Activated naive CD4-positive, alpha-beta T cell treated with anti-CD3 and anti-CD28 coated beads, Interleukin-2, amount 10 ng/mL, durations not matched to agents 7 days and 5 days (primary cell): ENCODE results near the gene GAREM1.

ENCODE experiments used
- CTCF ChIA-PET: fragments of 350-600 bp; sonication (Branson Sonifier 250); formaldehyde crosslinking; loops from one replicate; lab custom pipeline; 2021; ENCODE audit warnings: antibody characterized with exemption; lab: Charles Lee
- DNase-seq: peaks from one replicate; pipeline ENCODE4 v3.0.0-alpha.2; 2020
- H3K27ac Mint-ChIP-seq: one replicate; pipeline ENCODE4 v1.8.0; 2021; ENCODE audit warnings: mild to moderate bottlenecking, moderate library complexity, mixed read lengths
- H3K27me3 Mint-ChIP-seq: one replicate; pipeline ENCODE4 v1.8.0; 2021; ENCODE audit warnings: mild to moderate bottlenecking, mixed read lengths
- H3K36me3 Mint-ChIP-seq: one replicate; pipeline ENCODE4 v1.8.0; 2021; ENCODE audit warnings: mixed read lengths
- H3K4me1 Mint-ChIP-seq: one replicate; pipeline ENCODE4 v1.8.0; 2021; ENCODE audit warnings: mixed read lengths
- H3K4me3 Mint-ChIP-seq: one replicate; pipeline ENCODE4 v1.8.0; 2021; ENCODE audit warnings: mild to moderate bottlenecking, moderate library complexity, mixed read lengths
- H3K9me3 Mint-ChIP-seq: one replicate; pipeline ENCODE4 v1.8.0; 2021; ENCODE audit warnings: mixed read lengths

The GAREM1 gene

GRCh38 chr18:32383050-32383819, 87.4 kb downstream of the GAREM1 start:
- CTCF ChIA-PET: interaction anchor here (0.5 kb wide), 1 partner anchor 9 kb away, joined by 3 read pairs; no protein-coding TSS in a partner anchor
- H3K4me1 Mint-ChIP-seq: no peaks in the 10 kb centered on the region

GRCh38 chr18:32381761-32382160, 88.9 kb downstream of the GAREM1 start:
- CTCF ChIA-PET: no interaction called here
- Mint-ChIP-seq H3K27me3 (peaks cover 4% of the 10 kb centered on the region), H3K4me3 (no peak overlapping the region), H3K9me3 (no peaks in the 10 kb centered on the region), H3K36me3 (no peaks in the 10 kb centered on the region), H3K27ac (no peak overlapping the region), H3K4me1 (no peaks in the 10 kb centered on the region)
- no peak for DNase-seq

More at GRCh38 chr18:32383050-32383819, 87.4 kb downstream of the GAREM1 start:
- peaks cover 7% of the 10 kb centered on the region for H3K27me3 Mint-ChIP-seq
- no peak overlapping the region for H3K27ac Mint-ChIP-seq
- no peaks in the 10 kb centered on the region for H3K36me3 Mint-ChIP-seq
- H3K4me3 Mint-ChIP-seq: no peak overlapping the region
- no peak for DNase-seq
- no peaks in the 10 kb centered on the region for H3K9me3 Mint-ChIP-seq

DNA sequence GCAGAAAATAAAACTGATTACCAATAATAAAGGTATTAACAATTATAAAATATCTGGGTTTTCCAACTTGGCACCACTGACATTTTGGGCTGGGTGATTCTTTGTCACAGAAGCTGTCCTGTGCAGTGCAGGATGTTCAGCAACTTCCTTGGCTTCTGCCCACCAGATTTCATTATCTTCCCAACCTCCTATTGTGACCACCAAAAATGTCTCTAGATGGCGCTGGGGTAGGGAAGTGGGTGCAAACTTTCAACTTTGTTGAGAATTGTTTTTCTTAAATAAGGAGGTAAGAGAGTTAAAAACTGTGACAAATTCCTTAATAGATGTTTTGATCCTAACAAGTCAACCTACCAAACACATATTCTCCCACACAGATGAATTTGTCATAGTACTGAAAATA, 90.1 kb downstream of the GAREM1 start:
- Mint-ChIP-seq H3K27me3 (peaks cover 4% of the 10 kb centered on the region), H3K4me3 (no peak overlapping the region), H3K27ac (no peak overlapping the region), H3K36me3 (no peaks in the 10 kb centered on the region), H3K9me3 (no peaks in the 10 kb centered on the region), H3K4me1 (no peaks in the 10 kb centered on the region)
- CTCF ChIA-PET: no interaction called here
- no peak for DNase-seq

DNA sequence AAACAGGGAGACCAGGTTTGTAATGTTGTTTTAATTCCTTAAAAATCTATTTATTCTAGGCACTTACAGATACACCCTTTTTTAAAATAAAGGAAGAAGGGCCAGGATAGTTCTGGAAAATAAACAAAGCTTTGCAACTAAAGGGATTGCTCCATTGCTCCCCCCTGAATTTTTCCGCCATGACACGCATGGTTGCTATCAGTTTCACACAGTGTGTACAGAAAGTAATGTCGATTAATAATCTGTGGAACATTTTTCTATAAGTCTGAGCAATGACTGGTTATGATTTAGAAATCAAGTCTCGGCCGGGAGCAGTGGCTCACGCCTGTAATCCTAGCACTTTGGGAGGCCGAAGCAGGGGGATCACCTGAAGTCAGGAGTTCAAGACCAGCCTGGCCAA, 90.8 kb downstream of the GAREM1 start:
- no peaks in the 10 kb centered on the region for H3K4me1 Mint-ChIP-seq
- CTCF ChIA-PET: no interaction called here

GRCh38 chr18:32378705-32379104, 92.0 kb downstream of the GAREM1 start:
- CTCF ChIA-PET: no interaction called here
- DNase-seq: no peak
- Mint-ChIP-seq H3K27ac (no peak overlapping the region), H3K4me3 (no peak overlapping the region), H3K9me3 (no peaks in the 10 kb centered on the region), H3K4me1 (no peaks in the 10 kb centered on the region), H3K36me3 (no peaks in the 10 kb centered on the region), H3K27me3 (no peaks in the 10 kb centered on the region)

More for the DNA sequence above, 90.8 kb downstream of the GAREM1 start:
- no peaks in the 10 kb centered on the region for H3K36me3 Mint-ChIP-seq
- no peak overlapping the region for H3K4me3 Mint-ChIP-seq
- H3K27ac Mint-ChIP-seq: no peak overlapping the region
- DNase-seq: no peak
- no peaks in the 10 kb centered on the region for H3K27me3 Mint-ChIP-seq
- no peaks in the 10 kb centered on the region for H3K9me3 Mint-ChIP-seq

DNA sequence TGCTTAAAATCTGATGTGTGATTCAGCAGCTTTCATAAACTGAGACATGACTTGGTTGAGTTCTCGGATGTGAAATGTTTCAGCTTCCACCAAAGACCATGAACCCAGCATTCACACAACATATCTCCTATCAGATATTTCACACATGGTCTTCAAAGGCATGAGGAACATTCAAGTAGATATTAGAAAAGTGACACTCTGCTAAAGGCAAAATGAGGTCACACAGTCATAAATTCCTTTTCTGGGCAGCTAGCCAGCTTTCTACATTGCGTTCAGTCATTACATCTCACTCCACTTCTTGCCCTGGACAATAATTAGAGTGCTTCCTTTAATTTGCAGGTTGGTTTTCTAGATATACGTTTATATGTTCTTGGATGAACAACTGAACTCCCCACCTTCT, 96.7 kb downstream of the GAREM1 start:
- no peaks in the 10 kb centered on the region for H3K36me3 Mint-ChIP-seq
- H3K27me3 Mint-ChIP-seq: no peaks in the 10 kb centered on the region
- no peaks in the 10 kb centered on the region for H3K9me3 Mint-ChIP-seq
- H3K27ac Mint-ChIP-seq: no peak overlapping the region
- H3K4me1 Mint-ChIP-seq: no peaks in the 10 kb centered on the region
- CTCF ChIA-PET: no interaction called here
- no peak for DNase-seq
- H3K4me3 Mint-ChIP-seq: no peak overlapping the region

- CTCF ChIA-PET: no interaction called here
- Mint-ChIP-seq H3K4me3 (no peak overlapping the region), H3K27me3 (no peaks in the 10 kb centered on the region), H3K36me3 (no peaks in the 10 kb centered on the region), H3K27ac (no peak overlapping the region), H3K9me3 (no peaks in the 10 kb centered on the region), H3K4me1 (no peaks in the 10 kb centered on the region)
- DNase-seq: no peak
Observed at GRCh38 chr18:32373505-32373904, 97.2 kb downstream of the GAREM1 start.

GRCh38 chr18:32372381-32373061, 98.2 kb downstream of the GAREM1 start:
- Mint-ChIP-seq H3K4me1 (no peaks in the 10 kb centered on the region), H3K27ac (no peak overlapping the region), H3K9me3 (no peaks in the 10 kb centered on the region), H3K4me3 (no peak overlapping the region), H3K36me3 (no peaks in the 10 kb centered on the region), H3K27me3 (peaks cover 4% of the 10 kb centered on the region)
- CTCF ChIA-PET: interaction anchor here (1.3 kb wide), 1 partner anchor 177 kb away, joined by 3 read pairs; no protein-coding TSS in a partner anchor
- DNase-seq: no peak

GRCh38 chr18:32372047-32372380, 98.7 kb downstream of the GAREM1 start:
- CTCF ChIA-PET: interaction anchor here (1.3 kb wide), 1 partner anchor 178 kb away, joined by 3 read pairs; no protein-coding TSS in a partner anchor
- no peak overlapping the region for H3K4me3 Mint-ChIP-seq
- H3K9me3 Mint-ChIP-seq: no peaks in the 10 kb centered on the region
- H3K27me3 Mint-ChIP-seq: peaks cover 4% of the 10 kb centered on the region
- H3K4me1 Mint-ChIP-seq: no peaks in the 10 kb centered on the region
- no peak for DNase-seq
- H3K27ac Mint-ChIP-seq: no peak overlapping the region
- H3K36me3 Mint-ChIP-seq: no peaks in the 10 kb centered on the region

GRCh38 chr18:32371384-32371783, 99.3 kb downstream of the GAREM1 start:
- Mint-ChIP-seq H3K27me3 (peaks cover 4% of the 10 kb centered on the region), H3K36me3 (no peaks in the 10 kb centered on the region), H3K4me1 (no peaks in the 10 kb centered on the region), H3K4me3 (no peak overlapping the region), H3K9me3 (no peaks in the 10 kb centered on the region), H3K27ac (no peak overlapping the region)
- no peak for DNase-seq
- CTCF ChIA-PET: interaction anchor here (1.3 kb wide), 1 partner anchor 178 kb away, joined by 3 read pairs; no protein-coding TSS in a partner anchor

- Mint-ChIP-seq H3K4me1 (no peaks in the 10 kb centered on the region), H3K36me3 (no peaks in the 10 kb centered on the region), H3K27me3 (peaks cover 4% of the 10 kb centered on the region), H3K27ac (no peak overlapping the region), H3K9me3 (no peaks in the 10 kb centered on the region), H3K4me3 (no peak overlapping the region)
- no peak for DNase-seq
- CTCF ChIA-PET: no interaction called here
Observed at GRCh38 chr18:32368991-32369390, 101.7 kb downstream of the GAREM1 start.

DNA sequence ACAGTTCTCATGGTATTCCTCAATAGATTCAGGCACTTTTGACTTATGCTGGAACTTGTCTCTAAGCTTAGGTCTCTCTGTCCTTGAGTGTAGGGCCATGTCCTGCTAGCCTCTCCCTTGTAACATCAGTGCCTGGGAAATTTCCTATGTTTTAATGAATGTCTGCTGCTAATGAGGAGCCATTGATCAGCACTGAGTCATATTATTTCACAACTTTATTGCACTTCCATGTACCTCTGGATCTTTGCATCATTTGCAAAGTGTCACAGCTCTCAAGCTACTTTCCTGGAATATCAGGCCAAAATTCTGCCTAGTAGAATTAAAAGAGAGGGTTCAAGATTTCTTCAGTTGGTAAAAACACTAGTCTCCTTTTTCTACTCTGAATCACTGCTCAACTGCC, 102.5 kb downstream of the GAREM1 start:
- no peaks in the 10 kb centered on the region for H3K36me3 Mint-ChIP-seq
- DNase-seq: no peak
- CTCF ChIA-PET: interaction anchor here (0.6 kb wide), 1 partner anchor 17 kb away, joined by 3 read pairs; no protein-coding TSS in a partner anchor

DNA sequence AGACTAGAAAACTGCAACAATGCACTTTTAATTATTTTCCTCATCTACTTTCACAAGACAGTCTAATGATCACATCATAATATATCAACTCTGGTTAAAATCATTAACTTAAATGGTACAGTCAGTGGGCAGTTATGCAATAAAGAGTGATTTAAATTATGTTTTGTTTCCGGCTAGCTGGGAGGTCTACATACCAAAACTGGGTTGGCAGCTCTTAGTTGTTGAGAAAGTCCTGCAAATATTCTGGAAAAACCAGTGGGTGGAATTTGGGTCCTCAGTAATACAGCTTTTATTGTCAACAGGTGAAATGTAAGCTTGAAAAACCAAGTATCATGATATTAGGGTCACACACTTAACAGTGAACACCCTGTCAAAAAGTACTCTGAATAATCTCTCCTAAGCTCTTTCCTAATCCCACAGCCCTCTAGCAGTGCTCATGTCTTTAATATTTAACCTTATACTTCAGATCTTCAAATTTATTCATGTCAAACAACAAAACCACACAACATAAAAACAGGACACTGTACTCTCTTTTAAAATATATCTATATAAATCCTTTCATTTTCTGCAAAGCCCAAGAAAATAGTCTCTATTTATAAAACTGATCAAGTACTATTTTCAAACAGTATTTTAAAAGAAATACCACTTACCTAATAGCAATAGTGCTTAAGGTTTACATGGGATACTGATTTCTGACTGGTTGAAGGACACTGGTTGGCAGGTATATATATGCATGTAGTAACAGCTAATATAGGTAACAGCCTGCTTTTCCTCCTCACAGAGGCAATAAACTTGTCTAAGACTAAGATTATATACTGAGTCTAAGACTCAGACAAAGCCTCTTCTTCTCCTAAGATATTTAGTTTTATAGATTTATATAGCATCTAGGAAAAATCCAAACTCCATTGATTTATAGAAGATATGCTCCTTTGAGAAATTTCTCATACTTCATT, 103.8 kb downstream of the GAREM1 start:
- H3K4me1 Mint-ChIP-seq: no peaks in the 10 kb centered on the region
- no peak overlapping the region for H3K27ac Mint-ChIP-seq
- no peak for DNase-seq
- CTCF ChIA-PET: no interaction called here
- H3K4me3 Mint-ChIP-seq: no peak overlapping the region
- no peaks in the 10 kb centered on the region for H3K9me3 Mint-ChIP-seq
- H3K36me3 Mint-ChIP-seq: no peaks in the 10 kb centered on the region
- H3K27me3 Mint-ChIP-seq: peaks cover 4% of the 10 kb centered on the region

More for the DNA sequence above, 102.5 kb downstream of the GAREM1 start:
- peaks cover 4% of the 10 kb centered on the region for H3K27me3 Mint-ChIP-seq
- no peak overlapping the region for H3K27ac Mint-ChIP-seq
- H3K9me3 Mint-ChIP-seq: no peaks in the 10 kb centered on the region
- no peaks in the 10 kb centered on the region for H3K4me1 Mint-ChIP-seq
- no peak overlapping the region for H3K4me3 Mint-ChIP-seq

DNA sequence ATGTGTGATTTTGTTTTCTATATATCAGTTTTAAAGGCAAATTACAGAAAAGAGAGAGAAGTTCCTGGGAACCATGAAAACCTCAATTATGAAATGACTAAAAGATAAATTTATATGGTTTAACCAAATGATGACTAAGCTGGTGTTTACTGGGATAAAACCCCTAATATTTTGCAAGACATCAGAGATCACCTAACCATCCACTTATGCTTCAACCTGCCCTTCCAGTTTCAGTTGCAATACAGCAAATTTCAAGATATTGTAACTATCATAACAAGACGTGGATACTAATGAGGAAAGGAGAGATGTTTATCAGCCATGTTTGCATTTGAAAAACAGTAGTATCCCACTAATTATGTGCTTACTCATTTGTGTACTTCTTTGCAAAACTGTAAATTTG, 108.2 kb downstream of the GAREM1 start:
- no peak for DNase-seq
- H3K4me3 Mint-ChIP-seq: no peak overlapping the region
- CTCF ChIA-PET: no interaction called here
- H3K4me1 Mint-ChIP-seq: no peaks in the 10 kb centered on the region
- no peaks in the 10 kb centered on the region for H3K27me3 Mint-ChIP-seq
- no peaks in the 10 kb centered on the region for H3K36me3 Mint-ChIP-seq
- no peaks in the 10 kb centered on the region for H3K9me3 Mint-ChIP-seq
- no peak overlapping the region for H3K27ac Mint-ChIP-seq
